ENCODE measurements around the gene OR2D3.

DNA sequence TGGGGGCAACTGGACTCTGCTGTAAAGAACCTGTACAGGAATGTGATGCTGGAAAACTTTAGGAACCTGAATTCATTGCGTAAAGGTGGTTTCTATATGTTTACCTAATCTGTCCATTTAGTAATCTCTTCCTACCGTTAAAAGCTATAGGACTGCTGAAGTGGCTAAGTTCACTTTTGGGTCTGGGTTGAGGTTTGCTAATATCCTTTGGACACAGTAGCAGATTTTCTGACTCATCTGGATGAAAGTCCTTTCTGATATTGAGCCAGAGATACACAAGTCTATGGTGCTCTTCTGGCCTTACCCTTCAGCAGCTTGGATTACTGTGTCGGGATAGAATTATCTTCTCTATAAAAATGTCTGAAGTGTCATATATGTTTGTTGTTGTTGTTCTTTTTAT is 22.3 kb downstream of the OR2D3 start:
- no peak for TF ChIP-seq EP300 (IDR thresholded peaks at IDR 0.05)
- TF ChIP-seq, protein P1, sequence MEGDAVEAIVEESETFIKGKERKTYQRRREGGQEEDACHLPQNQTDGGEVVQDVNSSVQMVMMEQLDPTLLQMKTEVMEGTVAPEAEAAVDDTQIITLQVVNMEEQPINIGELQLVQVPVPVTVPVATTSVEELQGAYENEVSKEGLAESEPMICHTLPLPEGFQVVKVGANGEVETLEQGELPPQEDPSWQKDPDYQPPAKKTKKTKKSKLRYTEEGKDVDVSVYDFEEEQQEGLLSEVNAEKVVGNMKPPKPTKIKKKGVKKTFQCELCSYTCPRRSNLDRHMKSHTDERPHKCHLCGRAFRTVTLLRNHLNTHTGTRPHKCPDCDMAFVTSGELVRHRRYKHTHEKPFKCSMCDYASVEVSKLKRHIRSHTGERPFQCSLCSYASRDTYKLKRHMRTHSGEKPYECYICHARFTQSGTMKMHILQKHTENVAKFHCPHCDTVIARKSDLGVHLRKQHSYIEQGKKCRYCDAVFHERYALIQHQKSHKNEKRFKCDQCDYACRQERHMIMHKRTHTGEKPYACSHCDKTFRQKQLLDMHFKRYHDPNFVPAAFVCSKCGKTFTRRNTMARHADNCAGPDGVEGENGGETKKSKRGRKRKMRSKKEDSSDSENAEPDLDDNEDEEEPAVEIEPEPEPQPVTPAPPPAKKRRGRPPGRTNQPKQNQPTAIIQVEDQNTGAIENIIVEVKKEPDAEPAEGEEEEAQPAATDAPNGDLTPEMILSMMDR (IDR thresholded peaks at IDR 0.05), result no peak
